Dermis microvascular lymphatic vessel endothelial cell (primary cell): ENCODE data around the gene ELMOD1. TPM values are rescaled to one million over a fixed set of nuclear protein-coding genes. Genes with fewer than 3 reads are reported as not detected.
"Not testable (repeated sequence)": the region's sequence is repeated elsewhere in the genome, so short reads cannot be mapped to it uniquely, and the experiment has no call there.

Source experiments
- DNase-seq, 2 donors: peaks; one replicate each; pipeline versions ENCODE4 v3.0.0 to v3.0.0-alpha.2; 2010; ENCODE audit warnings: low read depth in 2 of 2
- total RNA-seq: library from RNA; depleted of rRNA; stranded (reverse); fragments of >200 nt; gene quantifications from 2 replicates; pipeline ENCODE4 v1.2.1, GENCODE V29; 2014

The ELMOD1 gene
- total RNA-seq: 0.25 and 1.2 TPM in 2 replicates

DNA sequence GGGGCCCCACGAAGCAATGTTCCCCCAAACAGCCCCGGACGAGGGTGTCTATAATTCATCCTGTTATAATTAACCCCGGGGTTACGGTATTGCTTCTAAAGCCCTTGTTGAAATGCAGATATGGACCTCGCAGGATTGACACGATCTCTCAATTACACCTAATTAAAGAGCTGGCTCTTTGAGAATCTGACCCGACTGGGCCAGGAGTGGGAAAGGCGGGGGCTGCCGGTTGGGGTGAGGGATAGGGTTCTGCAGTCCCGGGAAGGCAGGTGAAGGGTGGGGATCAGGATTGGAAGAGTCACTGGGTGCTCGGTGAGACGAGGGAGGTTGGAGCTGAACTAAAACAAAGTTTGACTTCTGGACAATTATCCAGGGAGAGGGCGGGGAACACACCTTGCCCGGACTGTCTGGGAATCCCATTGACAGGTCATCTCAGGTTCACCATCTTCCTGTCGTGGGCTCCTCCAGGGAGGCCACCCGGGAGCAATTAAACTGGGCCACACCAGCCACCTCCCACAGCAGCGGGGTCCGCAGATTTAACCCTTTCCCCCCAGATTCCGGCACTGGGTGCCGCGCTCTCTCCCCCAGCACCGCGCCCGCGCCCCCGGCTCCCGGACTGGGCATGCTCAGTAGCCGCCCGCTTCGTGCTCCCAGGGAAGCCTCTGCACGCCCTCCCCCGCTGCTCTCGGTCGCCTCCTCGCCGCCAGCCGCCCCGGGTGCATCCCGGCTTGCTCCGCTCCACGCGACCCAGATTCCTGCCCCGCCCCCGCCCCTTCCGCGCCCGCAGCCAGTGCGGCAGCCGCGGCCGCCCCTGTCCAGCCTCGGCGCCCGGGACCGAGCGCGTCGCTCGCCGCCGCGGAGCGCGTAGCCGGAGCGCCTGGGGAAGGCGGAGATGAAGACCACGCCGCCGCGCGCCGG lies at the start of gene ELMOD1:
Gene ELMOD1 (plus strand): TSS at position 688 of the 918 bp plus-strand sequence. CDS start 27,043 bp downstream, outside the sequence.
- peak in 1 of 2 donors; percentile 56 for DNase-seq

- peak; percentile 48 to 91 for DNase-seq
These were observed 45.8 kb upstream of the ELMOD1 start for GRCh38 chr11:107545101-107545514.

- DNase-seq: peak in 1 of 2 donors; percentile 20
These were observed 43.0 kb upstream of the ELMOD1 start for GRCh38 chr11:107547961-107548360.

DNA sequence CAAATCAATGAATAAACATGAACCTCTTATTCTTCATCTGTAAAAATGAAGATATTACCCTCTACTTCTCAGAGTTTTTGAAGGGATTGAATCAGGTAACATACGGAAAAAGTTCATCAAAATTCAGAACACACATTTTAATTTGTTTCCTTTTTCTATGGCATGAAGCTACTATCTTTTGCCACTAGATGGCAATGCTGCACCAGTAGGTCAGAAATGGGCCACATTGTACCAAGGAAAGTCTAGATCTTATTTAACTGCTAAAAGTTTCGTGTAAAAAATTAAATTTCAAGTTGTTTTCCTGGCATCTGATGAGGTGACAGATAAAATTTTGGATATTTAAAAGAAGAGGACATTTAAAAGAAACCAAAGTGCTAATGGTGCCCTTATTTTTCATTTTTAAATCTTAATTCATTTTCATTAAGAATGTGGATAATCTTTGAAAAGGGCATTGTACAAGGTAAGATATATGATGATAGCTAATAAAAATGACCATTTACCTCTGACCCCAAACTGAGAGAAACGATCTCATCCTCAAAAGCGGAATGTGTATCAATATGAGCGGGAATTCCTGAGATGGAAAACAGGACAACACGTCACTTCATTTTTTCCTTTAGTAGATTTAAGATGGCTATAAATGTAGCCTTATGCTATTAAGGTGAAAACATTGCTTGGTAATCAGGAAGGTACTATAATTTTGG lies 41.5 kb upstream of the ELMOD1 start:
- peak in 1 of 2 donors; percentile 61 for DNase-seq

GRCh38 chr11:107549954-107550285 lies 41.0 kb upstream of the ELMOD1 start:
- no peak for DNase-seq

DNA sequence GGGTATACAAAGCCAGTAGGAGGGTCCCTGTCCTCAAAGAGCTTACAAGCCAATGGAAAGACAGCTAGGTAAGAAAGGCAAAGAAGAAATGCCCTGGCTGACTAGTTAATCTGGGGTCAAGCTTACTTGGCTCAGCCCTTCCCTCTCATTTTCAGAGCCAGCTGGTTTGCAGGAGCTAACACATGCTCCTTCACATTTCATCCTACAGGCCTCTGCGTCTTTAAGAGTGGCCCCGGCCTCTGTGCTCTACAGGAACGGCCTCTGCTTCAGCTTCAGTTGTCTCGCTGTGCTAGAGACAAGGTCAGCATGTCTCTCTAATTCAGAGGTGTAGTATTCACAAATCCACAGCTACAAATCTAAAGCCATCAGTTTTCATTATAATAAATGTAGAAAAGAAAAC lies 40.6 kb upstream of the ELMOD1 start:
- DNase-seq: no peak

DNA sequence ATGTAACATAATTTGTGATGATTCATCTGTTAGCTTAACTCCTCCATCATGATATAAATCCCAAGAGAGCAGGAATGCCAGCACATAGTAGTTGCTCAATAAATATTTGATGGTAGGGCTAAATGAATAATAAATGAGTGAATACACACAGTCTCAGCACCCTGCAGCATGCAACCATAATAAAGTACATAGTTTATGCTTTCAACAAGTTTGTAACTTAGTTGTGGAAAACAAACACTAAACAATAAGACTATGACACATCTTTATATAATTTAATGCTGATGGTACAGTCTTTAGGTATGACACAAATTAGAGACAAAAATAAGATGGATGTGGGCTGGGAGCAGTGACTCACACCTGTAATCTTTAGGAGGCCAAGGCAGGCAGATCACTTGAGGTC lies 29.3 kb upstream of the ELMOD1 start:
- no peak for DNase-seq

GRCh38 chr11:107562647-107563208 lies 28.2 kb upstream of the ELMOD1 start:
- DNase-seq: peak in 1 of 2 donors; percentile 86

DNA sequence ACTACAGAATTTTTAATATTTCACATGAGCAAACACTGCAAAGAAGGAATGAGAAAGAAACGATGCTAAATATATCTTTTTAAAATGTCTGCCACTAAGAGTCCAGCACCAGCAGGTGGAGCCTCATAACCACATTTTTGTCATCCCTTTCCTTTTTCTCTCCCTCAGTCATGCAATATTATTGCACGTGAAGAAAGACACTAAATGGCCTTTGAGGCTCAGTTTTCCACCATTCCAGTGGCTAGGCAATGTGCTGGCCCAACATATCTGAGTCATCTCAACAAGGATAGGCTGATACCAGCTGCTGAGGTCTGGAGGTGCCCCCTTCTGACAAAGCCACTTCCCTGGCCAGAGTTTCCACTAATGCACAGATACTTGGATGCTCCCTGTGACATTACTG lies 27.2 kb upstream of the ELMOD1 start:
- DNase-seq: peak in 1 of 2 donors; percentile 65

GRCh38 chr11:107564877-107565218 lies 26.1 kb upstream of the ELMOD1 start:
- no peak for DNase-seq

- peak in 1 of 2 donors; percentile 67 for DNase-seq
These were observed 25.6 kb upstream of the ELMOD1 start, which contains the start of gene ALKBH8 for GRCh38 chr11:107565219-107565937. TSS of gene ALKBH8 (minus strand) at chr11:107565735. CDS start at chr11:107560893, 4,842 bp downstream.

DNA sequence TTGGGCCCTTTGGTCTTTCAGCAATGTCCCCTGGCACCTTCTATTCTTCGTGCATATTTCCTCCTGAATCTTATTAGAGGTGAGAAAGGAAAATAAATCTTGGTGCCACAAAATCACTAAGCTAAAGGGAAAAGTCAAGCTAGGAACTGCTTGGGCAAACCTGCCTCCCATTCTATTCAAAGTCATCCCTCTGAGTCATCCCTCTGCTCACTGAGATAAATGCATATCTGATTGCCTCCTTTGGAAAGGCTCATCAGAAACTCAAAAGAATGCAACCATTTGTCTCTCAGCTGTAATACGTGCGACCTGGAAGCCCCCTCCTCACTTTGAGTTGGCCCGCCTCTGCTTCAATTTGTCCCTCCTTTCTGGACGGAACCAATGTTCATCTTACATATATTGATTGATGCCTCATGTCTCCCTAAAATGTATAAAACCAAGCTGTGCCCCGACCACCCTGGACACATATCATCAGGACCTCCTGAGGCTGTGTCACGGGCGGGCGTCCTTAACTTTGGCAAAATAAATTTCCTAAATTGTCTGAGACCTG lies 24.9 kb upstream of the ELMOD1 start:
- DNase-seq: peak in 1 of 2 donors; percentile 13

GRCh38 chr11:107566569-107566968 lies 24.4 kb upstream of the ELMOD1 start:
- no peak for DNase-seq

- DNase-seq: no peak
These were observed 23.1 kb upstream of the ELMOD1 start for GRCh38 chr11:107567739-107568335.

- DNase-seq: no peak
These were observed 20.9 kb upstream of the ELMOD1 start for GRCh38 chr11:107570015-107570414.

DNA sequence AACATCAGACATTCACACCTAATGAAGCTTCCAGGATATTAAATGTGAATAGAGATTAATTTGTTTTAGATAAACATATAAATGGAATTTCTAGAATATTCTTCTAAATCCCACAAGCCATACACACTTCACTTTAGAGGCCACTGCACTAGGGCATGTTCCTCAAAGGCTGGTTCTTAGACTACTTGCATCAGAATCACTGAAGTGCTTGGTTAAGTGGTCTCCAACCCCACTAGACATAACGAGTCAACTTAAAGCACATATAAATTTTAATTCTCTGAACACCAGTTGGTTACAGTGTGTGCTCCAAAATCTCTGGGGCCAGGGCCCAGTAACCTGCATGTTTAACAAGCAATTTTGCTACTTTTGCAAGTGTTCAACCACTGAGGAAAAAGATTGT lies 17.5 kb upstream of the ELMOD1 start:
- DNase-seq: no peak

DNA sequence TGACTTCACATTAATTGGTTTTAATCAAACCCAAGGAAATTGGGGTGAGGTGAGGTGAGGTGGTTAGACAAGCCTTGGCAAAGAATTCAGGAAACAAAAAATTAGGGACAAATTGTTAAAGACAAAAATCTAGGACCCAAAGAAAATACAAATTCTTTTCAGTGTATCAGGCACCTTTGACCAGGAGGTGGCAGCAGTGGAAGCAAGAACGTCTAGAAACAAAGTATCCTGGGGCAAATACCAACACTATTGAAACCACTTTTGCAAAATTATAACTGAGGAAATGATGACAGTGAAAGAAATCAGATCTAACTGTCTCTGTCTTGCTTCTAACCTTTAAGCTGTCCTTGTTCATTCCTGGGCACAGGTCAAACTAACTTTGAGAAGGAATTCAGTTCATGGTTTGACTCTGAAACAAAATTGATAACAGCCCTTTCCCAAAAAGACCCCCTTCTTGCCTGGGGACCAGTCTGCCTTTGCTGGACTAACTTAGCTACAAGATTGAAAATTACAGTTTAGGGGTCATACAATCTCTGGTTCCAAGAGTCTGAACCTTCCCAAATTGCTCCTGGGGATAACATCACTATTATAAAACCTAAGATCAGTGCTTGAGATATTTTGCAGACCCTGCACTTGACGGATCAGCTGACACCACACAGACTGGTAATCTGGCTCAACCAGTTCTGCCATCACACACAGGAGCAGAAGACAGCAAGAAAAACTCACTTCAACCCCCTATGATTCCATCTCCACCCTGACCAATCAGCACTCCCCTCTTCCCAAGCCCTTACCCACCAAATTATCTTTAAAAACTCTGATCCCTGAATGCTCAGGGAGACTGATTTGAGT lies 14.2 kb upstream of the ELMOD1 start:
- DNase-seq: peak in 1 of 2 donors; percentile 45

DNA sequence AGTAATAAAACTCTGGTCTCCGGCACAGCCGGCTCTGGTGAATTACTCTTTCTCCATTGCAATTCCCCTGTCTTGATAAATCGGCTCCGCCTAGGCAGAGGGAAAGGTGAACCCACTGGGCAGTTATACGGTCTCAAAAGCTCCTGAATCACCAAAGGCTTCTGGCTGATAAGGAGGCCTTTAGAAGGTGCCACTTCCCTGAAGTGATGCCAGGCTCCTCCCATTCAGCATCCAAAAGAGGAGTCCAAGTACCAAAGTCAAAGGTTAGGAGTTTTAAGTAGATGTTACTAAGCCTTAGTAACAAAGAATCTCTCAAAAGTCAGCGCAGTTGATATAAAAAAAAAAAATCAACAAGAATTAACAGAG lies 13.6 kb upstream of the ELMOD1 start:
- DNase-seq: no peak

DNA sequence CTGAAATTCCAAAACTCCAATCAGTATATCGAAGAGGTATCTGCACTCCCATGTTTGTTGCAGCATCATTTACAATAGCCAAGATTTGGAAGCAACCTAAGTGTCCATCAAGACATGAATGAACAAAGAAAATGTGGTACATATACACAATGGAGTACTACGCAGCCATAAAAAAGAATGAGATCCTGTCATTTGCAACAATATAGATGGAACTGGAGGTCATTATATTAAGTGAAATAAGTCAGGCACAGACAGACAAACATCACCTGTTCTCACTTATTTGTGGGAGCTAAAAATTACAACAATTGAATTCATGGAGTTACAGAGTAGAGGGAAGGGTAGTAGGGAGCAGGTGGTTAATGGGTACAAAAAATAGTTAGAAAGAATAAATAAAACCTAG lies 11.8 kb upstream of the ELMOD1 start:
- not testable (repeated sequence) for DNase-seq

DNA sequence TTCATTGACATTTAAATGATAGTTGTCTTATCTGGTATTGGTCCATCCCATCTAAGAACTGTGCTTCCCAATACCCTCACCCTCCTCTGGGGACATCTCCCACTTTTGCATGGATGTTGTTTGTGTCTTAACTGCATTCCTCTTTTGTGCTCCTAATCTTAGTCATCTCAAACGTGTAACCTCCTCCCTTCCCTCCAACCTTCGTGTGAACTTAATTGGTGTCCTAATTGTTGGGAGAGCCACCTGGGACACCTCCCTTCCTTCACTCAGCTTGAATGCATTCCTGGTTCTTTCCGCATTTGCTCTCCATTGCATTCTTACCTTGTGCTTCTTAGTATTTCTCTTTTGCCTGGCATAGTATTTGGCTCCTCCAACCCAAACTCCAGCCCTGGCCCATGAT lies 9.8 kb upstream of the ELMOD1 start:
- DNase-seq: no peak
